HepG2 (cell line): ENCODE measurements around the gene ZNF318. TPM values are rescaled to one million over a fixed set of nuclear protein-coding genes. Genes with fewer than 3 reads are reported as not detected.

Experiments
- GFI1 ChIP-seq: sonication (generic); formaldehyde crosslinking; IDR thresholded peaks from 2 replicates; pipeline ENCODE4 v1.5.0; 2020; ENCODE audit warnings: missing genetic modification reagents, mild to moderate bottlenecking, borderline replicate concordance
- IRF9 ChIP-seq: sonication (generic); formaldehyde crosslinking; IDR thresholded peaks from 2 replicates; pipeline ENCODE4 v1.8.0; 2022; ENCODE audit warnings: missing genetic modification reagents, mild to moderate bottlenecking, borderline replicate concordance
- IRX3 ChIP-seq: sonication (generic); formaldehyde crosslinking; IDR thresholded peaks from 2 replicates; pipeline ENCODE4 v1.8.1; 2023; ENCODE audit warnings: mild to moderate bottlenecking, low read depth, missing genetic modification reagents, borderline replicate concordance
- KAT8 ChIP-seq: IDR thresholded peaks from 2 replicates; pipeline ENCODE4 v1.6.1; 2016; ENCODE audit warnings: missing genetic modification reagents, missing compliant biosample characterization
- KLF11 ChIP-seq: IDR thresholded peaks from 2 replicates; pipeline ENCODE4 v1.6.1; 2016; ENCODE audit warnings: missing compliant biosample characterization
- MAFG ChIP-seq: sonication (generic); formaldehyde crosslinking; IDR thresholded peaks from 2 replicates; pipeline ENCODE4 v1.5.1; 2020; ENCODE audit warnings: mild to moderate bottlenecking, missing genetic modification reagents
- MTA3 ChIP-seq: sonication (generic); formaldehyde crosslinking; IDR thresholded peaks from 2 replicates; pipeline ENCODE4 v1.4.0; 2020; ENCODE audit warnings: missing genetic modification reagents
- NFE2 ChIP-seq: sonication (generic); formaldehyde crosslinking; IDR thresholded peaks from 2 replicates; pipeline ENCODE4 v1.4.0; 2020; ENCODE audit warnings: missing genetic modification reagents
- NFKB2 ChIP-seq: sonication (generic); formaldehyde crosslinking; IDR thresholded peaks from 2 replicates; pipeline ENCODE4 v1.4.0; 2020; ENCODE audit warnings: missing genetic modification reagents, borderline replicate concordance
- RAD51 ChIP-seq: fragments of 450-650 bp; IDR thresholded peaks from 2 replicates; pipeline ENCODE4 v1.6.1; 2016; ENCODE audit warnings: borderline replicate concordance
- RFXANK ChIP-seq: IDR thresholded peaks from 2 replicates; pipeline ENCODE4 v1.6.1; 2016
- SMC3 ChIP-seq: IDR thresholded peaks from 2 replicates; pipeline ENCODE4 v1.6.1; 2011; ENCODE audit warnings: low read length, improper control_type of control experiment
- SP4 ChIP-seq: sonication (generic); formaldehyde crosslinking; IDR thresholded peaks from 2 replicates; pipeline ENCODE4 v1.8.1; 2023; ENCODE audit warnings: mild to moderate bottlenecking, missing genetic modification reagents
- TAF15 ChIP-seq: fragments of 200-400 bp; formaldehyde crosslinking; IDR thresholded peaks from one replicate; pipeline ENCODE4 v1.6.1; 2018; ENCODE audit warnings: mild to moderate bottlenecking, low read depth, low read length; ENCODE audit not compliant: poor library complexity, severe bottlenecking
- TERF1 ChIP-seq: sonication (generic); formaldehyde crosslinking; IDR thresholded peaks from 2 replicates; pipeline ENCODE4 v1.8.0; 2022; ENCODE audit warnings: mild to moderate bottlenecking, missing genetic modification reagents, moderate library complexity
- TMF1 ChIP-seq: sonication (generic); formaldehyde crosslinking; IDR thresholded peaks from 2 replicates; pipeline ENCODE4 v1.8.1; 2022; ENCODE audit warnings: low read depth, missing genetic modification reagents
- YEATS2 ChIP-seq: sonication (generic); formaldehyde crosslinking; IDR thresholded peaks from 2 replicates; pipeline ENCODE4 v1.4.0; 2020; ENCODE audit warnings: missing genetic modification reagents, borderline replicate concordance
- ZNF138 ChIP-seq: sonication (generic); formaldehyde crosslinking; IDR thresholded peaks from 2 replicates; pipeline ENCODE4 v1.5.0; 2020; ENCODE audit warnings: mild to moderate bottlenecking, low read depth, missing genetic modification reagents
- ZNF431 ChIP-seq: sonication (generic); formaldehyde crosslinking; IDR thresholded peaks from 2 replicates; pipeline ENCODE4 v1.9.0; 2022; ENCODE audit warnings: missing genetic modification reagents, low read depth, mild to moderate bottlenecking, borderline replicate concordance
- ZNF451 ChIP-seq: sonication (generic); formaldehyde crosslinking; IDR thresholded peaks from 2 replicates; pipeline ENCODE4 v1.5.0; 2020; ENCODE audit warnings: mild to moderate bottlenecking, missing genetic modification reagents
- ZNF598 ChIP-seq: sonication (generic); formaldehyde crosslinking; IDR thresholded peaks from 2 replicates; pipeline ENCODE4 v1.5.1; 2020; ENCODE audit warnings: mild to moderate bottlenecking, missing genetic modification reagents, borderline replicate concordance
- ZNF605 ChIP-seq: sonication (generic); formaldehyde crosslinking; IDR thresholded peaks from 2 replicates; pipeline ENCODE4 v1.8.0; 2022; ENCODE audit warnings: mild to moderate bottlenecking, missing genetic modification reagents
- ZNF850 ChIP-seq: sonication (generic); formaldehyde crosslinking; conservative IDR thresholded peaks from 2 replicates; pipeline ENCODE4 v1.9.0; 2021; ENCODE audit warnings: mild to moderate bottlenecking, missing genetic modification reagents
- polyA plus RNA-seq, 8 experiments: library from polyadenylated mRNA; depleted of rRNA in 3 of 8; stranded (reverse) in 7 of 8; unstranded in 1 of 8; fragments of >200 nt; fragmentation: Illumina TruSeq in 4 of 8; extraction: Trizol in 4 of 8; gene quantifications; 2 replicates each; pipeline versions ENCODE4 v1.2.1 to v1.2.3, GENCODE V29; 2011 to 2016; ENCODE audit warnings: low read depth in 4 of 8, missing spikeins in 1 of 8, mixed read lengths in 1 of 8; ENCODE audit not compliant: insufficient read depth in 1 of 8
- total RNA-seq, 5 experiments: library from RNA; depleted of rRNA; stranded (reverse); fragments of >200 nt; fragmentation: Illumina TruSeq; extraction: Trizol; gene quantifications; 2 replicates each; pipeline ENCODE4 v1.2.3, GENCODE V29; 2016; ENCODE audit warnings: low read depth in 1 of 5
- TF ChIP-seq, protein P1 (sequence below): sonication (generic); formaldehyde crosslinking; IDR thresholded peaks from 2 replicates; pipeline ENCODE4 v1.4.0; 2020; ENCODE audit warnings: missing genetic modification reagents
- TF ChIP-seq, protein P2 (sequence below): sonication (generic); formaldehyde crosslinking; IDR thresholded peaks from 2 replicates; pipeline ENCODE4 v1.9.0; 2021; ENCODE audit warnings: missing genetic modification reagents, borderline replicate concordance
- TF ChIP-seq, protein P3 (sequence below): sonication (generic); formaldehyde crosslinking; IDR thresholded peaks from 2 replicates; pipeline ENCODE4 v1.4.0; 2020; ENCODE audit warnings: missing genetic modification reagents, mild to moderate bottlenecking, borderline replicate concordance

The ZNF318 gene
- total and polyA plus RNA-seq, 2 of the 13 experiments (the other 11 are each of a cell fraction or from before 2014, with no cell fraction given): 13.0 to 14.5 TPM

DNA sequence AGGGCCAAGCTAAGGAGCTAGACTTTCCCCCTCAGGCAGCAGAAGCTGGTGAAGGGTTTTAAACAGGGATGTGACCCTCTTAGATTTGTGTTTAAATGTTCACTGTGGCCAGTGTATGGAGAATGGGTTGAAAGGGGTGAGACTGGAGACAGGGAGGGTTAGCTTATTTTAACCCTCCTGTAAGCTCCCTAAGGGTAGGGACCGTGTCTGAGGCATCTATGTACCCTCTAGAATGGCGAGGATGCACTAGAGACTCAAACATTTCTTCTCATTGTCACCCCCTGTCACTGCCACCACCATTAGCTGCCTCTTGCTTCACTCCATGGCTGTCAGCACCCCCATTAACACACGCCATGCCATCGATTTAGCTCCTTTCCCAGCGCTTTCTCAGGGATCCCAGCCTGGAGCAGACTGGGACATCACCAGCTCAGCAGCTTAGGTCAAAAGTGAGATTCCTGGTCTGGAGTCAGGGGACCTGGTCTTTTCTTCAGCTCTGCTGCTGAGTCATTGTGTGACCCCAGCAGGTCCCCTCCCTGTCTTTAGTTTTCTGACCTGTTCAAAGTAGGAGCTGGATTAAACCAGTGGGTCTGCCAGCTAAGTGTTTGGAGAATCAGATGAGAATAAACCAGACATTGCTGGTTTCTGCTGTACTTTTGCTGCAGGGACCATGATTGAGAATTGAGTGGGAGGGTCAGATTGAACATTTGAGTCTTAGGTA lies 72.5 kb downstream of the ZNF318 start (continued):
- peak; percentile 36; the same call in 1 of the 2 replicates for TF ChIP-seq MAFG (CRISPR knock-in tag)
- no peak for TF ChIP-seq TAF15
- TF ChIP-seq KAT8: no peak
- no peak for TF ChIP-seq NFKB2 (CRISPR knock-in tag)
- TF ChIP-seq GFI1 (CRISPR knock-in tag): no peak
- no peak for TF ChIP-seq ZNF850 (CRISPR knock-in tag)
- peak; percentile 52; the same call in 1 of the 2 replicates for TF ChIP-seq SP4 (CRISPR knock-in tag)
- no peak for TF ChIP-seq KLF11 (CRISPR knock-in tag)
- TF ChIP-seq, protein P1, sequence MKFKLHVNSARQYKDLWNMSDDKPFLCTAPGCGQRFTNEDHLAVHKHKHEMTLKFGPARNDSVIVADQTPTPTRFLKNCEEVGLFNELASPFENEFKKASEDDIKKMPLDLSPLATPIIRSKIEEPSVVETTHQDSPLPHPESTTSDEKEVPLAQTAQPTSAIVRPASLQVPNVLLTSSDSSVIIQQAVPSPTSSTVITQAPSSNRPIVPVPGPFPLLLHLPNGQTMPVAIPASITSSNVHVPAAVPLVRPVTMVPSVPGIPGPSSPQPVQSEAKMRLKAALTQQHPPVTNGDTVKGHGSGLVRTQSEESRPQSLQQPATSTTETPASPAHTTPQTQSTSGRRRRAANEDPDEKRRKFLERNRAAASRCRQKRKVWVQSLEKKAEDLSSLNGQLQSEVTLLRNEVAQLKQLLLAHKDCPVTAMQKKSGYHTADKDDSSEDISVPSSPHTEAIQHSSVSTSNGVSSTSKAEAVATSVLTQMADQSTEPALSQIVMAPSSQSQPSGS (CRISPR knock-in tag): no peak
- TF ChIP-seq ZNF431 (CRISPR knock-in tag): no peak
- TF ChIP-seq RAD51: no peak
- 0 out of 2 replicates have a peak, but pooled peaks have one; percentile 25 for TF ChIP-seq ZNF598 (CRISPR knock-in tag)
- TF ChIP-seq ZNF138: no peak
- TF ChIP-seq, protein P2, sequence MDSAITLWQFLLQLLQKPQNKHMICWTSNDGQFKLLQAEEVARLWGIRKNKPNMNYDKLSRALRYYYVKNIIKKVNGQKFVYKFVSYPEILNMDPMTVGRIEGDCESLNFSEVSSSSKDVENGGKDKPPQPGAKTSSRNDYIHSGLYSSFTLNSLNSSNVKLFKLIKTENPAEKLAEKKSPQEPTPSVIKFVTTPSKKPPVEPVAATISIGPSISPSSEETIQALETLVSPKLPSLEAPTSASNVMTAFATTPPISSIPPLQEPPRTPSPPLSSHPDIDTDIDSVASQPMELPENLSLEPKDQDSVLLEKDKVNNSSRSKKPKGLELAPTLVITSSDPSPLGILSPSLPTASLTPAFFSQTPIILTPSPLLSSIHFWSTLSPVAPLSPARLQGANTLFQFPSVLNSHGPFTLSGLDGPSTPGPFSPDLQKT (CRISPR knock-in tag): no peak
- TF ChIP-seq MTA3 (CRISPR knock-in tag): no peak
- peak; percentile 47; the same call in 1 of the 2 replicates for TF ChIP-seq NFE2 (CRISPR knock-in tag)
- TF ChIP-seq YEATS2 (CRISPR knock-in tag): no peak
- no peak for TF ChIP-seq SMC3
- TF ChIP-seq ZNF451 (CRISPR knock-in tag): no peak
- TF ChIP-seq TERF1 (CRISPR knock-in tag): no peak
- TF ChIP-seq IRF9 (CRISPR knock-in tag): no peak
- no peak for TF ChIP-seq RFXANK (CRISPR knock-in tag)
- TF ChIP-seq, protein P3, sequence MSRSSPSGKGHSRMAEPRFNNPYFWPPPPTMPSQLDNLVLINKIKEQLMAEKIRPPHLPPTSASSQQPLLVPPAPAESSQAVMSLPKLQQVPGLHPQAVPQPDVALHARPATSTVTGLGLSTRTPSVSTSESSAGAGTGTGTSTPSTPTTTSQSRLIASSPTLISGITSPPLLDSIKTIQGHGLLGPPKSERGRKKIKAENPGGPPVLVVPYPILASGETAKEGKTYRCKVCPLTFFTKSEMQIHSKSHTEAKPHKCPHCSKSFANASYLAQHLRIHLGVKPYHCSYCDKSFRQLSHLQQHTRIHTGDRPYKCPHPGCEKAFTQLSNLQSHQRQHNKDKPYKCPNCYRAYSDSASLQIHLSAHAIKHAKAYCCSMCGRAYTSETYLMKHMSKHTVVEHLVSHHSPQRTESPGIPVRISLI (CRISPR knock-in tag): no peak
- no peak for TF ChIP-seq ZNF605 (CRISPR knock-in tag)
- no peak for TF ChIP-seq IRX3 (CRISPR knock-in tag)
- no peak for TF ChIP-seq TMF1 (CRISPR knock-in tag)
